LNCAP (cell line): ENCODE data around the gene VPS13D.

Experiments
- CTCF ChIP-seq: fragments of 450-650 bp; IDR thresholded peaks from 2 replicates; pipeline ENCODE4 v1.5.1; 2017; ENCODE audit warnings: mild to moderate bottlenecking

VPS13D gene

DNA sequence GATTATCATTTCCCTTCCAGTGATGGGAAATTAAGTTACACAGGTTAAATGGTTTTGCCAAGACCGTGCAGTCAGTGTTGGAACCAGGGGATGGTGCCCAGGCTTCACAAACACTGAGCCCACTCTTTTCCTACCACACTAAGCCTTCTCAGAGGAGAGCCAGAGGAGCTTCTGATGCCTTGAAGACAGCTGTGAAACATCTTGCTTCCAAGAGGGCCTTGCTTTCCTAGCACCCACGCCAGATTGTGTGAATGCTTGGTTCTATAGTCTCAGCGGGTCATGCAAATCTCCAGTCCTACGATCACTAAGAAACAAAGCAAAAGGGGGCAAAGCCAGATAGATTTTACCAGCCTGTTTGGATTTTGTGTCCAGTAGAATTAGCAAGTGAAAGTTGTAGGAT, 200.7 kb downstream of the VPS13D start:
- TF ChIP-seq CTCF, result no peak

- TF ChIP-seq CTCF, result no peak
These were observed 203.1 kb downstream of the VPS13D start for GRCh38 chr1:12432897-12433296.

- no peak for TF ChIP-seq CTCF
These were observed 203.7 kb downstream of the VPS13D start for GRCh38 chr1:12433323-12434053.

DNA sequence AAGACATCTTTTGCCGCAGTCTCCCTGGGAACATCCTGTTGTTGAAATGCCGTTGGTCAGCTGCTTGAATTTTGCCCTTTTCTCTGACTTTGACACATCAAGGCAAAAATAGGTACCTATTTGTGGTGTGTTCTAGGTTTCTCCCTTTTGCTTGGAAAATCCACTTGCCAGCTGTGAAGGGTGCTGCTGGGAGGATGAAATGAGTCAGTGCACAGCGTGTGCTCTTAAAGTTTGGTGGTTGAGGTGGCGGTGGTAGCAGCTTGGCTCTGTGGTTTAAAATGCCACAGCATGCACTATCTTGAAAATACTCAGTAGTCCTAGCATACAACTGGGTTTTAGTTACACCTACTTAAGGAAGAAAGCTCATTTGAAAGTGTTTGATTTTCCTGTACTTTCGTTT, 204.3 kb downstream of the VPS13D start:
- no peak for TF ChIP-seq CTCF

DNA sequence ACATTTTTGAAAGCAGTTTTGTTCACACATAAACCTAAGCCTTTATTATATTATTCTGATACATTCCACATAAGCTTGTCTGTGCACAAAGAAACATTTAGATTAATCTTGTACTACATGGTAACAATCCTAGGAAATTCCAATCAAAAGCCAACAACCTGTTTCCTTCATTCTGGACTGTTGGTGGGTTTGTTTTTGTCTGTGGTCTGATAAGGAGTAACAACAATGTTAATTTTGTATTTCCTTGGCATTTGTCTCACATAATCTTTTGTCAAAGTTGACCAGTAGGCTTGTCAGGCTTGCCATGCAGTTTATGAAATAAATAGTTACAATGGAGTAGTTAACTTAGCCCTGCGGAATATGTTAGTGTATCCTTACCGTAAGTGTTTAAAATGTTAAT, 204.9 kb downstream of the VPS13D start:
- no peak for TF ChIP-seq CTCF

- TF ChIP-seq CTCF, result no peak
These were observed 206.0 kb downstream of the VPS13D start for GRCh38 chr1:12435639-12436344.

DNA sequence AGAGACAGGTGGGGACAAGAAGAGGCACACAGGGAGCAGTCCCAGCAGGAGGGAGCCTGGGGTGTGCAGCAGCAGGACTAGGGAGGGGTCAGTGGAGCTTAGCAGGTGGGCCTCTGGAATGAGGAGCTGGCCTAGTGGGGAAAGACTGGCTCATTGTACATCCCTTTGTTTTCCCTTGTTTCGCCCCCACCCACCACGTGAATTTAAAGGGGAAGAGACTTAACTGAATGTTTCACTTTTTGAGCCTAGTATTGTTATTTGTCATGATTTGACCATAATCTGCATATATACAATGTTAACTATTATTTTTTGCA, 206.5 kb downstream of the VPS13D start:
- TF ChIP-seq CTCF, result no peak
